Measurements from ENCODE around the gene MCM10.

GRCh38 chr10:13182424-13182823 is 21.1 kb downstream of the MCM10 start:
- TF ChIP-seq, protein P1, sequence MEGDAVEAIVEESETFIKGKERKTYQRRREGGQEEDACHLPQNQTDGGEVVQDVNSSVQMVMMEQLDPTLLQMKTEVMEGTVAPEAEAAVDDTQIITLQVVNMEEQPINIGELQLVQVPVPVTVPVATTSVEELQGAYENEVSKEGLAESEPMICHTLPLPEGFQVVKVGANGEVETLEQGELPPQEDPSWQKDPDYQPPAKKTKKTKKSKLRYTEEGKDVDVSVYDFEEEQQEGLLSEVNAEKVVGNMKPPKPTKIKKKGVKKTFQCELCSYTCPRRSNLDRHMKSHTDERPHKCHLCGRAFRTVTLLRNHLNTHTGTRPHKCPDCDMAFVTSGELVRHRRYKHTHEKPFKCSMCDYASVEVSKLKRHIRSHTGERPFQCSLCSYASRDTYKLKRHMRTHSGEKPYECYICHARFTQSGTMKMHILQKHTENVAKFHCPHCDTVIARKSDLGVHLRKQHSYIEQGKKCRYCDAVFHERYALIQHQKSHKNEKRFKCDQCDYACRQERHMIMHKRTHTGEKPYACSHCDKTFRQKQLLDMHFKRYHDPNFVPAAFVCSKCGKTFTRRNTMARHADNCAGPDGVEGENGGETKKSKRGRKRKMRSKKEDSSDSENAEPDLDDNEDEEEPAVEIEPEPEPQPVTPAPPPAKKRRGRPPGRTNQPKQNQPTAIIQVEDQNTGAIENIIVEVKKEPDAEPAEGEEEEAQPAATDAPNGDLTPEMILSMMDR (IDR thresholded peaks at IDR 0.05), result no peak
- TF ChIP-seq POLR2A (IDR thresholded peaks at IDR 0.05), result no peak

Data from vagina (tissue), 2 donors.